Spleen (tissue), 7 donors: Measurements from ENCODE around the gene SLAIN2.

ENCODE experiments used
- POLR2AphosphoS5 ChIP-seq, 3 donors: sonication (generic); formaldehyde crosslinking; IDR thresholded peaks; one replicate each; pipeline ENCODE4 v1.5.1; 2017; ENCODE audit warnings: antibody characterized with exemption in 3 of 3
- TF ChIP-seq, protein P1 (sequence below), 11 experiments: fragments of 200-600 bp in 7 of 11; fragments of 450-650 bp in 4 of 11; sonication (generic) in 4 of 11; IDR thresholded peaks in 8 of 11; conservative IDR thresholded peaks in 3 of 11; 1 replicate in 7 of 11; 2 replicates in 4 of 11; pipeline versions ENCODE4 v1.4.0 to v1.8.0; 2016 to 2021; ENCODE audit warnings: antibody characterized with exemption in 11 of 11, inconsistent platforms in 4 of 11, mild to moderate bottlenecking in 1 of 11
- donor health status: DM: no; HTN: no; CAD: no; lungs with moderate emphysema.
- donor health status: DM: no; HTN: no; CAD: no.
- donor health status: DM: no; HTN: no; CAD: no.

DNA sequence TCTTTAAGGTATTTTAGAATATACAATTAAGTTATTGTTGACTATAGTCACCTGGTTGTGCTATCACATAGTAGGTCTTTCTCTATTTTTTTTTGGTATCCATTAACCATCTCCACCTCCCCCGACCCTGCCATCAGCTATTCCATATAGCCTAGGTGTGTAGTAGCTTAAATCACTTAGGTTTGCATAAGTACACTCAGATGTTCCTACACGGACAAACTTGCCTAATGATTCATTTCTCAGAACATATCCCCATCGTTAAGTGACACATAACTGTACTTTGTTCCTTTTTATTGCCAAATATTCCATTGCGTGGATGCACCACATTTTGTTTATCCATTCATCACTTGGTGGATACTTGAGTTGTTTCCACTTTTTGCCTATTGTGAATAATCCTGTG, 67.9 kb downstream of the SLAIN2 start:
- TF ChIP-seq, protein P1, sequence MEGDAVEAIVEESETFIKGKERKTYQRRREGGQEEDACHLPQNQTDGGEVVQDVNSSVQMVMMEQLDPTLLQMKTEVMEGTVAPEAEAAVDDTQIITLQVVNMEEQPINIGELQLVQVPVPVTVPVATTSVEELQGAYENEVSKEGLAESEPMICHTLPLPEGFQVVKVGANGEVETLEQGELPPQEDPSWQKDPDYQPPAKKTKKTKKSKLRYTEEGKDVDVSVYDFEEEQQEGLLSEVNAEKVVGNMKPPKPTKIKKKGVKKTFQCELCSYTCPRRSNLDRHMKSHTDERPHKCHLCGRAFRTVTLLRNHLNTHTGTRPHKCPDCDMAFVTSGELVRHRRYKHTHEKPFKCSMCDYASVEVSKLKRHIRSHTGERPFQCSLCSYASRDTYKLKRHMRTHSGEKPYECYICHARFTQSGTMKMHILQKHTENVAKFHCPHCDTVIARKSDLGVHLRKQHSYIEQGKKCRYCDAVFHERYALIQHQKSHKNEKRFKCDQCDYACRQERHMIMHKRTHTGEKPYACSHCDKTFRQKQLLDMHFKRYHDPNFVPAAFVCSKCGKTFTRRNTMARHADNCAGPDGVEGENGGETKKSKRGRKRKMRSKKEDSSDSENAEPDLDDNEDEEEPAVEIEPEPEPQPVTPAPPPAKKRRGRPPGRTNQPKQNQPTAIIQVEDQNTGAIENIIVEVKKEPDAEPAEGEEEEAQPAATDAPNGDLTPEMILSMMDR (IDR thresholded peaks at IDR 0.05 in 8 of 11, conservative IDR thresholded peaks at IDR 0.05 in 3 of 11): no peak
- no peak for TF ChIP-seq POLR2AphosphoS5 (IDR thresholded peaks at IDR 0.05)
